ENCODE measurements around the gene MFAP2. TPM values are rescaled to one million over a fixed set of nuclear protein-coding genes. Genes with fewer than 3 reads are reported as not detected.
"Not testable (repeated sequence)": the region's sequence is repeated elsewhere in the genome, so short reads cannot be mapped to it uniquely, and the experiment has no call there.

MFAP2 gene
- total RNA-seq, 2 experiments from 2014 or later: not detected

- H3K36me3 Mint-ChIP-seq (ENCODE audit: low read depth); intact Hi-C loops (cut with micrococcal nuclease); H3K27me3 Mint-ChIP-seq (ENCODE audit: low read depth); H3K9me3 Mint-ChIP-seq; DNase-seq; H3K4me3 Mint-ChIP-seq; H3K27ac Mint-ChIP-seq; H3K4me1 Mint-ChIP-seq (ENCODE audit: low read depth): not testable (repeated sequence)
- CTCF ChIA-PET: interaction anchor here (2.5 to 2.6 kb wide), 2 partner anchors 12 to 328 kb away, joined by 6 to 11 read pairs; no protein-coding TSS in a partner anchor
Observed at GRCh38 chr1:16948282-16948891, 32.0 kb downstream of the MFAP2 start.

- H3K27me3 Mint-ChIP-seq (ENCODE audit: low read depth): no peaks in the 10 kb centered on the region
- peaks cover 1% of the 10 kb centered on the region for H3K36me3 Mint-ChIP-seq (ENCODE audit: low read depth)
- intact Hi-C loops (cut with micrococcal nuclease): no loop called here
- no peaks in the 10 kb centered on the region for H3K9me3 Mint-ChIP-seq
- no peak overlapping the region for H3K27ac Mint-ChIP-seq
- no peak overlapping the region for H3K4me3 Mint-ChIP-seq
- CTCF ChIA-PET: interaction anchor here (2.5 to 2.6 kb wide), 2 partner anchors 14 to 326 kb away, joined by 6 to 11 read pairs; no protein-coding TSS in a partner anchor
- no peak for DNase-seq
- no peaks in the 10 kb centered on the region for H3K4me1 Mint-ChIP-seq (ENCODE audit: low read depth)
Observed at GRCh38 chr1:16946646-16947045, 33.8 kb downstream of the MFAP2 start.

GRCh38 chr1:16946185-16946584, 34.2 kb downstream of the MFAP2 start:
- H3K4me3 Mint-ChIP-seq; H3K36me3 Mint-ChIP-seq (ENCODE audit: low read depth); H3K9me3 Mint-ChIP-seq; H3K4me1 Mint-ChIP-seq (ENCODE audit: low read depth); DNase-seq; H3K27me3 Mint-ChIP-seq (ENCODE audit: low read depth); H3K27ac Mint-ChIP-seq; intact Hi-C loops (cut with micrococcal nuclease): not testable (repeated sequence)
- CTCF ChIA-PET: interaction anchor here (2.6 kb wide), 1 partner anchor 325 kb away, joined by 11 read pairs; no protein-coding TSS in a partner anchor

GRCh38 chr1:16945512-16945911, 34.9 kb downstream of the MFAP2 start:
- CTCF ChIA-PET: interaction anchor here (2.6 kb wide), 1 partner anchor 325 kb away, joined by 11 read pairs; no protein-coding TSS in a partner anchor
- intact Hi-C loops (cut with micrococcal nuclease); DNase-seq; H3K27me3 Mint-ChIP-seq (ENCODE audit: low read depth); H3K4me3 Mint-ChIP-seq; H3K9me3 Mint-ChIP-seq; H3K36me3 Mint-ChIP-seq (ENCODE audit: low read depth); H3K4me1 Mint-ChIP-seq (ENCODE audit: low read depth); H3K27ac Mint-ChIP-seq: not testable (repeated sequence)

GRCh38 chr1:16944038-16944437, 36.4 kb downstream of the MFAP2 start:
- CTCF ChIA-PET: no interaction called here
- no peak overlapping the region for H3K27ac Mint-ChIP-seq
- no peaks in the 10 kb centered on the region for H3K27me3 Mint-ChIP-seq (ENCODE audit: low read depth)
- no peak for DNase-seq
- H3K36me3 Mint-ChIP-seq (ENCODE audit: low read depth): peaks cover 1% of the 10 kb centered on the region
- intact Hi-C loops (cut with micrococcal nuclease): no loop called here
- no peaks in the 10 kb centered on the region for H3K4me1 Mint-ChIP-seq (ENCODE audit: low read depth)
- no peaks in the 10 kb centered on the region for H3K9me3 Mint-ChIP-seq
- H3K4me3 Mint-ChIP-seq: no peak overlapping the region

- intact Hi-C loops (cut with micrococcal nuclease); CTCF ChIA-PET; H3K9me3 Mint-ChIP-seq: not testable (repeated sequence)
Observed at GRCh38 chr1:16939386-16940180, 40.8 kb downstream of the MFAP2 start.

GRCh38 chr1:16938351-16939321, 41.8 kb downstream of the MFAP2 start:
- CTCF ChIA-PET: no interaction called here
- no peak overlapping the region for H3K27ac Mint-ChIP-seq
- H3K4me1 Mint-ChIP-seq (ENCODE audit: low read depth): no peaks in the 10 kb centered on the region
- no peaks in the 10 kb centered on the region for H3K36me3 Mint-ChIP-seq (ENCODE audit: low read depth)
- intact Hi-C loops (cut with micrococcal nuclease): no loop called here
- no peaks in the 10 kb centered on the region for H3K27me3 Mint-ChIP-seq (ENCODE audit: low read depth)
- no peak overlapping the region for H3K4me3 Mint-ChIP-seq
- no peaks in the 10 kb centered on the region for H3K9me3 Mint-ChIP-seq
- DNase-seq: no peak

More at GRCh38 chr1:16939386-16940180, 40.8 kb downstream of the MFAP2 start:
- not testable (repeated sequence) for H3K27me3 Mint-ChIP-seq (ENCODE audit: low read depth); H3K4me3 Mint-ChIP-seq; DNase-seq; H3K36me3 Mint-ChIP-seq (ENCODE audit: low read depth); H3K27ac Mint-ChIP-seq; H3K4me1 Mint-ChIP-seq (ENCODE audit: low read depth)

- CTCF ChIA-PET; DNase-seq; H3K27me3 Mint-ChIP-seq (ENCODE audit: low read depth); H3K4me3 Mint-ChIP-seq; H3K9me3 Mint-ChIP-seq; H3K27ac Mint-ChIP-seq; H3K36me3 Mint-ChIP-seq (ENCODE audit: low read depth); intact Hi-C loops (cut with micrococcal nuclease); H3K4me1 Mint-ChIP-seq (ENCODE audit: low read depth): not testable (repeated sequence)
Observed at GRCh38 chr1:16936580-16936979, 43.8 kb downstream of the MFAP2 start.

- H3K27ac Mint-ChIP-seq; intact Hi-C loops (cut with micrococcal nuclease); H3K9me3 Mint-ChIP-seq; CTCF ChIA-PET; H3K4me1 Mint-ChIP-seq (ENCODE audit: low read depth); H3K4me3 Mint-ChIP-seq; DNase-seq; H3K27me3 Mint-ChIP-seq (ENCODE audit: low read depth); H3K36me3 Mint-ChIP-seq (ENCODE audit: low read depth): not testable (repeated sequence)
Observed at GRCh38 chr1:16933945-16934344, 46.5 kb downstream of the MFAP2 start.

GRCh38 chr1:16931206-16931934, 49.0 kb downstream of the MFAP2 start:
- CTCF ChIA-PET: interaction anchor here (0.6 to 0.8 kb wide), 2 partner anchors 28 to 325 kb away, joined by 3 read pairs; no protein-coding TSS in a partner anchor

GRCh38 chr1:16929146-16930041, 51.0 kb downstream of the MFAP2 start:
- H3K4me3 Mint-ChIP-seq; H3K9me3 Mint-ChIP-seq; H3K27ac Mint-ChIP-seq; DNase-seq; H3K27me3 Mint-ChIP-seq (ENCODE audit: low read depth); H3K4me1 Mint-ChIP-seq (ENCODE audit: low read depth); H3K36me3 Mint-ChIP-seq (ENCODE audit: low read depth); intact Hi-C loops (cut with micrococcal nuclease): not testable (repeated sequence)
- CTCF ChIA-PET: interaction anchor here (1.4 kb wide), 1 partner anchor 9 kb away, joined by 4 read pairs; no protein-coding TSS in a partner anchor

More at GRCh38 chr1:16931206-16931934, 49.0 kb downstream of the MFAP2 start:
- H3K4me1 Mint-ChIP-seq (ENCODE audit: low read depth); H3K36me3 Mint-ChIP-seq (ENCODE audit: low read depth); H3K9me3 Mint-ChIP-seq; intact Hi-C loops (cut with micrococcal nuclease); H3K27ac Mint-ChIP-seq; H3K27me3 Mint-ChIP-seq (ENCODE audit: low read depth); DNase-seq; H3K4me3 Mint-ChIP-seq: not testable (repeated sequence)

Measured in activated naive CD4-positive, alpha-beta T cell treated with anti-CD3 and anti-CD28 coated beads for 36 hours (primary cell).